MCF 10A (cell line): ENCODE measurements around the gene PTPRN2. TPM values are rescaled to one million over a fixed set of nuclear protein-coding genes. Genes with fewer than 3 reads are reported as not detected.

ENCODE experiments used
- BruUV-seq: library from RNA; stranded (reverse); fragments of 400-500 nt; replicated peaks from 2 replicates; lab custom pipeline; 2021; lab: Mats Ljungman, UMichigan
- CTCF ChIA-PET: fragments of 300-600 bp; sonication (Branson Sonifier 250); formaldehyde crosslinking; extraction: SDS; loops from one replicate; lab custom pipeline; 2021; ENCODE audit warnings: antibody characterized with exemption, inconsistent platforms; lab: Yijun Ruan, JAX
- POLR2A ChIA-PET: fragments of 300-600, 350-650 bp; sonication (Branson Sonifier 250); formaldehyde crosslinking; extraction: SDS; loops from one replicate; lab custom pipeline; 2020; ENCODE audit warnings: antibody characterized with exemption, inconsistent platforms; lab: Yijun Ruan, JAX
- DNase-seq: peaks from one replicate; pipeline ENCODE4 v3.0.0-alpha.2; 2018; ENCODE audit not compliant: unreplicated experiment
- H3K27ac Mint-ChIP-seq: one replicate; pipeline ENCODE4 v1.8.0; 2022; ENCODE audit warnings: mild to moderate bottlenecking, low read depth, mixed read lengths; ENCODE audit not compliant: unreplicated experiment
- H3K27me3 Mint-ChIP-seq: one replicate; pipeline ENCODE4 v1.8.0; 2022; ENCODE audit warnings: mixed read lengths; ENCODE audit not compliant: insufficient read depth, unreplicated experiment
- H3K36me3 Mint-ChIP-seq: one replicate; pipeline ENCODE4 v1.8.0; 2022; ENCODE audit warnings: mild to moderate bottlenecking, moderate library complexity, mixed read lengths; ENCODE audit not compliant: insufficient read depth, unreplicated experiment
- H3K4me1 Mint-ChIP-seq: one replicate; pipeline ENCODE4 v1.8.0; 2022; ENCODE audit warnings: mixed read lengths; ENCODE audit not compliant: insufficient read depth, unreplicated experiment
- H3K4me3 Mint-ChIP-seq: one replicate; pipeline ENCODE4 v1.8.0; 2022; ENCODE audit warnings: mild to moderate bottlenecking, moderate library complexity, mixed read lengths; ENCODE audit not compliant: unreplicated experiment
- H3K9me3 Mint-ChIP-seq: one replicate; pipeline ENCODE4 v1.8.0; 2022; ENCODE audit warnings: mixed read lengths; ENCODE audit not compliant: unreplicated experiment
- intact Hi-C: fragments of 100-400 bp; cut with micrococcal nuclease; formaldehyde crosslinking; loops from 2 replicates; pipeline ENCODE4 v1.14.1; 2022
- total RNA-seq: library from RNA; stranded (reverse); gene quantifications from 2 replicates; pipeline ENCODE4 v1.2.3, GENCODE V29; 2022
- TF ChIP-seq, protein P1 (sequence below): fragments of 200-600 bp; IDR thresholded peaks from one replicate; pipeline ENCODE4 v1.8.0; 2022; ENCODE audit warnings: antibody characterized with exemption, mild to moderate bottlenecking; ENCODE audit not compliant: unreplicated experiment

PTPRN2 gene
- total RNA-seq, 1 experiment from 2014 or later = 4.5 TPM

GRCh38 chr7:157751406-157751805 is 836.2 kb downstream of the PTPRN2 start:
- BruUV-seq = no TSS peak
- Mint-ChIP-seq H3K36me3 (no peaks in the 10 kb centered on the region), H3K4me1 (no peaks in the 10 kb centered on the region), H3K9me3 (peaks cover 15% of the 10 kb centered on the region), H3K27me3 (no peaks in the 10 kb centered on the region), H3K4me3 (no peak overlapping the region), H3K27ac (no peak overlapping the region)
- ChIA-PET CTCF (interaction anchor here (0.7 kb wide), 1 partner anchor 1428 kb away, joined by 3 read pairs; no protein-coding TSS in a partner anchor), POLR2A (no interaction called here)
- TF ChIP-seq, protein P1, sequence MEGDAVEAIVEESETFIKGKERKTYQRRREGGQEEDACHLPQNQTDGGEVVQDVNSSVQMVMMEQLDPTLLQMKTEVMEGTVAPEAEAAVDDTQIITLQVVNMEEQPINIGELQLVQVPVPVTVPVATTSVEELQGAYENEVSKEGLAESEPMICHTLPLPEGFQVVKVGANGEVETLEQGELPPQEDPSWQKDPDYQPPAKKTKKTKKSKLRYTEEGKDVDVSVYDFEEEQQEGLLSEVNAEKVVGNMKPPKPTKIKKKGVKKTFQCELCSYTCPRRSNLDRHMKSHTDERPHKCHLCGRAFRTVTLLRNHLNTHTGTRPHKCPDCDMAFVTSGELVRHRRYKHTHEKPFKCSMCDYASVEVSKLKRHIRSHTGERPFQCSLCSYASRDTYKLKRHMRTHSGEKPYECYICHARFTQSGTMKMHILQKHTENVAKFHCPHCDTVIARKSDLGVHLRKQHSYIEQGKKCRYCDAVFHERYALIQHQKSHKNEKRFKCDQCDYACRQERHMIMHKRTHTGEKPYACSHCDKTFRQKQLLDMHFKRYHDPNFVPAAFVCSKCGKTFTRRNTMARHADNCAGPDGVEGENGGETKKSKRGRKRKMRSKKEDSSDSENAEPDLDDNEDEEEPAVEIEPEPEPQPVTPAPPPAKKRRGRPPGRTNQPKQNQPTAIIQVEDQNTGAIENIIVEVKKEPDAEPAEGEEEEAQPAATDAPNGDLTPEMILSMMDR = no peak
- intact Hi-C loops = no loop called here
- no peak for DNase-seq

GRCh38 chr7:157750291-157750690 is 837.3 kb downstream of the PTPRN2 start:
- no peak for DNase-seq
- CTCF ChIA-PET = no interaction called here
- POLR2A ChIA-PET = no interaction called here
- Mint-ChIP-seq H3K36me3 (no peaks in the 10 kb centered on the region), H3K27ac (no peak overlapping the region), H3K4me1 (no peaks in the 10 kb centered on the region), H3K9me3 (peaks cover 15% of the 10 kb centered on the region), H3K27me3 (no peaks in the 10 kb centered on the region), H3K4me3 (no peak overlapping the region)
- TF ChIP-seq, protein P1 = no peak
- no TSS peak for BruUV-seq
- intact Hi-C loops = no loop called here

DNA sequence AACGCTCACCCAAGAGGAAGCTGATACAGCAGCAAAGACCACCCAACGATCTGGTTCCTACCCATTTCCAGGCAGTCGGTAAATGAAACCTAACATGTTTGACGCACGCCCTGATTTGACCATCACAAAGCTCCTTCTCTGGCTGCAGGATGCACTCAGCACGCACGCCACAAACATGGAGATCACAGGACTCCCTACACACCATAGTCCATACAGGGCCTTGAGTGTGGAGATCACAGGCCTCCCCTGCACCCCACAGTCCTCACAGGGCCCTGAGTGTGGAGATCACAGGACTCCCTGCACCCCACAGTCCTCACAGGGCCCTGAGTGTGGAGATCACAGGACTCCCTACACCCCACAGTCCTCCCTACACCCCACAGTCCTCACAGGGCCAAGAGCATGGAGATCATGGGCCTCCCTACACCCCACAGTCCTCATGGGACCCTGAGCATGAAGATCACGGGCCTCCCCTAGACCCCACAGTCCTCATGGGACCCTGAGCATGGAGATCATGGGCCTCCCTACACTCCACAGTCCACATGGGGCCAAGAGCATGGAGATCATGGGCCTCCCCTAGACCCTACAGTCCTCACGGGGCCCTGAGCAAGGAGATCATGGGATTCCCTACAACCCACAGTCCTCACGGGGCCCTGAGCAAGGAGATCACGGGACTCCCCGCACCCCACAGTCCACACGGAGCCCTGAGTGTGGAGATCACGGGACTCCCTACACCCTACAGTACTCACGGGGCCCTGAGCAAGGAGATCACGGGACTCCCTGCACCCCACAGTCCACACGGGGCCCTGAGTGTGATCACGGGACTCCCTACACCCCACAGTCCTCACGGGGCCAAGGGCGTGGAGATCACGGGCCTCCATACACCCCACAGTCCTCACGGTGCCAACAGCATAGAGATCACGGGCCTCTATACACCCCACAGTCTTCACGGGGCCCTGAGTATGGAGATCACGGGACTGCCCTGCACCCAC is 841.6 kb downstream of the PTPRN2 start:
- Mint-ChIP-seq H3K4me3 (no peak overlapping the region), H3K27me3 (no peaks in the 10 kb centered on the region), H3K4me1 (no peaks in the 10 kb centered on the region), H3K27ac (no peak overlapping the region), H3K36me3 (no peaks in the 10 kb centered on the region), H3K9me3 (peaks cover 17% of the 10 kb centered on the region)
- TF ChIP-seq, protein P1 = no peak
- ChIA-PET POLR2A (no interaction called here), CTCF (no interaction called here)
- no peak for DNase-seq
- intact Hi-C loops = no loop called here
- no TSS peak for BruUV-seq

- ChIA-PET POLR2A (no interaction called here), CTCF (no interaction called here)
- BruUV-seq = no TSS peak
- H3K9me3 Mint-ChIP-seq = peaks cover 17% of the 10 kb centered on the region
- no peaks in the 10 kb centered on the region for H3K4me1 Mint-ChIP-seq
- TF ChIP-seq, protein P1 = no peak
- no peak for DNase-seq
- intact Hi-C loops = no loop called here
- no peak overlapping the region for H3K4me3 Mint-ChIP-seq
- no peak overlapping the region for H3K27ac Mint-ChIP-seq
- no peaks in the 10 kb centered on the region for H3K27me3 Mint-ChIP-seq
- no peaks in the 10 kb centered on the region for H3K36me3 Mint-ChIP-seq
Measured at GRCh38 chr7:157744786-157745601, 842.6 kb downstream of the PTPRN2 start.
